Nucleus accumbens (tissue), 56 donors: ENCODE results near the gene OR52B4.
"Not testable (repeated sequence)": the region's sequence is repeated elsewhere in the genome, so short reads cannot be mapped to it uniquely, and the experiment has no call there.

Source experiments
- DNase-seq, 56 donors: peaks; one replicate each; lab custom pipeline; 2025; lab: John Stamatoyannopoulos, UW

Gene OR52B4

GRCh38 chr11:4368286-4368685 is at the start of gene OR52B4:
Gene OR52B4, minus strand, starts transcription at chr11:4368386. Its CDS starts 91 bp downstream, at chr11:4368295.
- DNase-seq = no peak

GRCh38 chr11:4416816-4417215 is 48.6 kb upstream of the OR52B4 start:
- no peak for DNase-seq

- no peak for DNase-seq
Measured at GRCh38 chr11:4416306-4416705, 48.1 kb upstream of the OR52B4 start.

GRCh38 chr11:4406206-4406605 is 38.0 kb upstream of the OR52B4 start:
- DNase-seq = not testable (repeated sequence)

GRCh38 chr11:4393858-4394223 is 25.7 kb upstream of the OR52B4 start:
- no peak for DNase-seq

- peak in 53 of 56 donors; percentile 3 to 83 (median 42) for DNase-seq
Measured at GRCh38 chr11:4393209-4393857, 25.1 kb upstream of the OR52B4 start, which contains the start of gene TRIM21. Gene TRIM21, minus strand, starts transcription at chr11:4393702. Its CDS starts 3,293 bp downstream, at chr11:4390409.

- no peak for DNase-seq
Measured at GRCh38 chr11:4388221-4388620, 20.0 kb upstream of the OR52B4 start.

GRCh38 chr11:4385978-4386740 is 18.0 kb upstream of the OR52B4 start:
- no peak for DNase-seq

- DNase-seq = no peak
Measured at GRCh38 chr11:4381901-4382300, 13.7 kb upstream of the OR52B4 start.

GRCh38 chr11:4375431-4376140 is 7.4 kb upstream of the OR52B4 start:
- no peak for DNase-seq

GRCh38 chr11:4370166-4370565 is 2.0 kb upstream of the OR52B4 start:
- DNase-seq = no peak

- DNase-seq = not testable (repeated sequence)
Measured at GRCh38 chr11:4348142-4348541, 20.0 kb downstream of the OR52B4 start.

GRCh38 chr11:4345366-4345765 is 22.8 kb downstream of the OR52B4 start:
- DNase-seq = not testable (repeated sequence)

GRCh38 chr11:4334356-4334755 is 33.8 kb downstream of the OR52B4 start:
- DNase-seq = not testable (repeated sequence)
